Left renal cortex interstitium (tissue), 4 donors: ENCODE data around the gene RUNX3. TPM values are rescaled to one million over a fixed set of nuclear protein-coding genes. Genes with fewer than 3 reads are reported as not detected.
"Not testable (repeated sequence)": the region's sequence is repeated elsewhere in the genome, so short reads cannot be mapped to it uniquely, and the experiment has no call there.

ENCODE experiments used
- DNase-seq, 4 donors: peaks; one replicate each; pipeline ENCODE4 v3.0.0-alpha.2; 2013; ENCODE audit warnings: low read depth in 4 of 4, low spot score in 2 of 4, missing footprints in 1 of 4
- polyA plus RNA-seq, 4 donors: library from polyadenylated mRNA; unstranded; fragments of 120-200 nt; gene quantifications; one replicate each; pipeline ENCODE4 v1.2.1, GENCODE V29; 2013; ENCODE audit not compliant: insufficient read length in 4 of 4

Gene RUNX3
- under 1 TPM; 0.44 to 0.81 (median 0.57) TPM for polyA plus RNA-seq

- DNase-seq, result no peak
These were observed at the start of gene RUNX3 for GRCh38 chr1:24930260-24931145. Gene RUNX3, minus strand, starts transcription at chr1:24930276. Its CDS starts 408 bp downstream, at chr1:24929868.

DNA sequence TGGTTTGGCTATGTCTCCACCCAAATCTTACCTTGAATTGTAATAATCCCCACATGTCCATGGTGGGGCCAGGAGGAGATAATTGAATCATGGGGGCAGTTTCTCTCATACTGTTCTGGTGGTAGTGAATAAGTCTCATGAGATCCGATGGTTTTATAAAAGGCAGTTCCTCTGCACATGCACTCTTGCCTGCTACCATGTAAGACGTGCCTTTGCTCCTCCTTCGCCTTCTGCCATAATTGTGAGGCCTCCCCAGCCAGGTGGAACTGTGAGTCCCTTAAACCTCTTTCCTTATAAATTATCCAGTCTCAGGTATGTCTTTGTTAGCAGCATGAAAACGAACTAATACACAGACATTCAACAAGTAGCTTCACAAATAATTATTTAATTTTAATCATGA, 49.2 kb upstream of the RUNX3 start:
- not testable (repeated sequence) for DNase-seq

DNA sequence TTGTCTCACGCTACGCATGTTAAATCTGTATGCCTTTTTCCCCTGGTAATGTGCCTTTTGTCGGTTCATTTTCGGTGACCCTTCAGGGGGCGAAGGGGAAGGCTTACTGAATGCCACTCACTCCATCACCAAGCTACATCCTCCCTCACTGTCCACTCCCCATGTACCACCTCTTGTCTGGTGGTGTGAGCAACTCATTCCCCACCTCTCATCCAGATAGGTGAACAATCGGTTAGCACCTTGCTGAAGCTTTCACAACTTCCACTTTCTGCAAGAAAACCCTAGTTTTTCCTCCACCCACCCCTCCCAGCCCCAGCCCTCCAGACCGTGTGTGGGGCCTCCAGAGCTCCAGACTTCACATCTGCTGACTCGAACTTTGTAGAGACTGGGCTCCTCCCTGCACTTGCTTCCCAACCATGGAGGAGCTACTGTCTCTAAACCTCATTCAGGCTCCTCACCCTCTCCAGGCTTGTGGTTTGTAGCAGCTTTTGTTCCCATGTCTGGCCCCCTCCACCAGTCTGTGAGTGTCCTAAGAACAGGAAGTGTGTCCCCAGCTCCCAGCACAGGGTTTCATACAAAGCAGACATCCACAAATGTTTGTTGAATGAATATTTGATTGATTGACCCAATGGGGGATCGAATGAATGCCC, 48.4 kb upstream of the RUNX3 start:
- DNase-seq, result no peak

- DNase-seq, result no peak
These were observed 45.3 kb upstream of the RUNX3 start for GRCh38 chr1:24975391-24975790.

DNA sequence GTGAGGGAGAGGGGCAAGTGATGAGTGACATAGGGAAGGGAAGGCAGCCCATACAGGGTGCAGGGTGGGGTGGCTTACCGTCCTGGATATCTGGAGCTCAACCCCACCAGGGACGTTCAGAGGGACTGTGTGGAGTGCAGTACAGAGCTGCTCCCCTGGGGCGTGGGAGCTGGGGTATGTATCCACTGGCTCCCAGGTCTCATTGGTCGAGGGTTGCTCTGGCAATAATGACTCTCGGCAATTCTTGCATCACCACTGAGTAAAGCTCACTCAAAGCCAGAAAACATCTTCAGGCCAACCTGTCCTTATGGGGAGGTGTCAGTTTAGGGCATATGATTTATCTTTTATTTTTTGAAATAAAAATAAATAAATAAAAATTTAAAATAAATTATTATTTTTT, 43.2 kb upstream of the RUNX3 start:
- DNase-seq, result no peak

DNA sequence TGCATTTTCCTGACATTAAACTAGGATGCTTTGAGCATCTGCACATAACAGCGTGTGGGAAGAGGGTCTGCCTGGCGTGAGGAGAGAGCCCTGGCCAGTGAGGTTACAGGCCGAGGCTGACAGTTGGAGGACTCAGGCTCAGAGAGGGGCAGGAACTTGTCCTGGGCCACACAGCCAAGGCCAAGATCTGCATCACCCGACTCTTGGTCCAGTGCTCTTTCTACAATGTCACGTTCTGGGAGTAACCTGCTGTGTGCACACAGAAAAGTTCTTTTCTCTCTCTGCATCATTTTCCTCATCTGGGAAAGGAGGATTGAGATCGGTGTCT, 42.8 kb upstream of the RUNX3 start:
- DNase-seq, result no peak

- DNase-seq, result no peak
These were observed 42.3 kb upstream of the RUNX3 start for GRCh38 chr1:24972221-24972914.

- no peak for DNase-seq
These were observed 41.1 kb upstream of the RUNX3 start for GRCh38 chr1:24970926-24971875.

- no peak for DNase-seq
These were observed 40.3 kb upstream of the RUNX3 start for GRCh38 chr1:24970399-24970753.

DNA sequence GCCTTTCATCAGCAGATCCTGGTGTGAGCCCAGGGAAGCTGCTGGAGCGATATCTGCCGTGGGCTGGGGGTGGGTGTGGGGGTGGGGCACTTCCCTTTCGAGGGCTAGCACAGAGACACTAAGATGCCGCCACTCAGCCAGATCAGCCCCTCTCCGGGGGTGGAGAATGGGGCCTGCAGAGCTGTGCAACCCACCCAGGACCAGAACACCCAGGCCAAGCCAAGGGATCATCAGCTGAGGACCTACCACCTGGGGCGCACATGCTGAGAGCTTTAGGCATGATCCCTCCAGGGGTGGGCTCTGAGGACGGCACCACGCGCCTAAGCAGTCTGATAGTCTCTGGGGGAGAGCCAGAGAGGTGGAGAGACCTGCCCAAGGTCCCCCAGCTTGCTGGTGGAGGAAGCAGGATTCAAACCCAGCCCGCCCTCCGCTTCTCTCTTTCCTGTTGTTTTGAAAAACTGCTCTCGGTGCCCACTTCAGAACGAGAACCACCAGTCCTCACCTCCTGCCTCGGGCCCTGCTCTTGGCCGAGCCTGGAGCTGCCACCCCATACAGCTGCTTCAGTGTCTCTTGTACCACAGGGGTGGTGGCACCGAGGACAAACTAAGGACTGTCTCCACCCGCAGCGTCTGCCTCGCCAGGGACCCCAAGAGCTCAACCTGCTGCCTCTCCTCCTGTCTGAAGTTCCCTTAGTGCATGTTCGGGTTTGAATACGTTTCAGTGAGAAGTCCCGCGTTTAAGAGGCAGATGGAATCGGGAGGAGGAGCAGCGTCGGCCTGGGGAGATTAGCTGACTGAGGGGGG, 39.7 kb upstream of the RUNX3 start:
- no peak for DNase-seq

DNA sequence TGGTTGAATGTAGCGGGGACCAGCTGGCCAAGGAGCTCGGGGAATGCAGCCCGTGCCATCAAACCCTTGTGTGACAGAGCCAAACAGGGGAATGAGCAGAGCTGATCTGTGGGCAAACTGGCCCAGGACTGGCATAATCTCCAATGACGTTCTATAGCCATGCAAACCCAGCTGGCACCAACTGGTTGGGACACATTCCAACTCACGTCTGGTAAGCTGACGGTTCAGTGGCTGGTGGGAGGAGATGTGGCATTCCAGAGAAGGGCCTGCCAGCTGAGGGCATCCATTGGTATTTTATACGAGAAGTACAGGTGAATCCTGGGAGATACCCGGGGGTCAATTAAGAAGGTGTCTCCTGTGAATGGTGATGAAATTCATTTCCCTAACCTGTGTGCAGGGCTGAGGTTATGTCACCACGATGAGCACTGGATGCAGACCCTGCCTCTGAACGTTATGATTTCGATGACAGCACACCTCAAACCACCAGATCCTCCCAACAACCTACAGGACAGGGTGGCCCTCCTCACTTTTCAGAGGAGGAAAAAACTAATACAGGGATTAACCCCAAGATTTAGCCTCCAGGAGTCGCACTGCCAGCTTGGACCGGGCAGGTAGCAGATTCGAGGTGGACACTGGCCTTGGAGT, 39.0 kb upstream of the RUNX3 start:
- no peak for DNase-seq

DNA sequence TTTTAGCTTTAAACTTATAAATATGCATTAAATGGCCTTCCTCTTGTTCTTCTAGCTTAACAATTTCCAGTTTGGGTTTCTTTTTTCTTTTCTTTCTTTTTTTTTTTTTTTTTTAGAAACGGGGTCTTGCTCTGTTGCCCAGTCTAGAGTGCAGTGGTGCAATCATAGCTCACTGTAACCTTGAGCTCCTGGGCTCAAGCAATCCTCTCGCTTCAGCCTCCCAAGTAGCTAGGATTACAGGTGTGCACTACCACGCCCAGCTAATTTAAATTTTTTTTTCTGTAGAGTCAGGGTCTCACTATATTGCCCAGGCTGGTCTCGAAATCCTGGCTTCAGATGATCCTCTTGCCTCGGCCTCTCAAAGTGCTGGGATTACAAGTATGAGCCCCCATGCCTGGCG, 37.9 kb upstream of the RUNX3 start:
- DNase-seq, result no peak

DNA sequence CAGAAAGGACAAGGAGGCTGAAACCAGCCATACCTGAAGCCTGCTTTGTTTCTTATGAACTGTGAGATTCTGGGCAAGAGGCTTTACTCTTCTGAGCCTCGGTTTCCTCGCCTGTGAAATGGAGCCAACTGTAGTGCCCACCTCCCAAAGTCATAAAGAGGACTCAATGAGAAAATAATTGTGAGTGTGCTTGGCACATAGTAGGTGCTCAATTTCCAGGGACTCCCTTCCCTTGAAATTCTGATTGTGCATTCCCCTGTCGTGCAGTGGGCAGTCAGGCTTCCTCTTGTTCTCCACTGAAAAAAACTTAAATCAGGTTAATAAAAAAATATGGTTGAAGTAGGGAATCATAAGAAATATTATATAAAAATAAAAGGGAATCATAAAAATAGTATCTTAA, 37.5 kb upstream of the RUNX3 start:
- DNase-seq, result no peak

DNA sequence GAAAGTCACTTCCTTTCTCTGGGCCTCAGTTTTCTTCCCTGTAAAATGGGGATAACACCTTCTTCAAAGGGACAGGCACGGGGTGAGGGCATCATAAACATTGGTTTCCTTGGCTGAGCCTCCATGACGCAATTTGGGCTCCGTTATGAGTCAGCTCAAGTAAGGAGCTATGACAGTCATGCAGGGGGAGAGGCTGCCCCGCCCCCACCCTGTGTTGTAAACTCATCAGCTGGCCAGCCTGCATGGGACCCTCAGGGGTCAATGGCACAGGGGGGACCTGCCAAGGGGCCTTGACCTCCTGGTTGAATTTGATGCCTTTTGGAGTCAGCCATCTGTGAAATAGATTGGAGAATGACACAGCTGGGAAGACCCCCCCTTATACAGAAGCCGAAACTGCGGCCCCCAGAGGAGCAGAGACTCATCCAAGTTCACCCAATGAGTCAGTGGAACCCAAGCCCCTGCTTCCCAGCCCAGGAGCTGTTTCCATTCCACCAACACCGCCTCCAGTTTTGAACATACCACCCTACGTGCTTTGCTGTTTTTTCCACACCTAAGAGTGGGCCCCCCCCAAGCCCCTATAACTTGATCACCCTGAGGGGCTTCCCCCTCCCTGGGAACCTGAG, 36.8 kb upstream of the RUNX3 start:
- no peak for DNase-seq

GRCh38 chr1:24966121-24966723, 36.1 kb upstream of the RUNX3 start:
- DNase-seq, result no peak

DNA sequence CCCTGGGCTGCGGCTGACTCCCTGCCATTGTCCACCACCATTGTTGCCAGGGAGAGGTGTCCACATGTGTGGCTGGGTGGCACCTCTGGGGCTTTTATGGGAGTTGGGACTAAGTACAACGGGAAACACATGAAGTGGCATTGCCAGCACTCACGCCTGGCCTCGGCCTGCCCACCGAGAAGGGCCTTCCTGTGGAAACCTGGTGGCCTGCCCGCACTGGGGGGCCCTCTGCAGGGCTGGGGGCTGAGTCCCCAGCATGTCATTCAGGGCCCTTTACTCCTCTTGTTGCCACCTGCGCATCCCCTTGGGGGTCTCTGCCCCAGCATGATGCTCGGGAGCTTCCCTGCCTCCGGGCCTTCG, 35.5 kb upstream of the RUNX3 start:
- no peak for DNase-seq

- no peak for DNase-seq
These were observed 34.9 kb upstream of the RUNX3 start for GRCh38 chr1:24964811-24965570.
